ENCODE results near the gene MINK1. TPM values are rescaled to one million over a fixed set of nuclear protein-coding genes. Genes with fewer than 3 reads are reported as not detected.

MINK1 gene
- total and polyA plus RNA-seq, 2 of the 13 experiments (the other 11 are each of a cell fraction or from before 2014, with no cell fraction given): 17.2 to 63.9 TPM

DNA sequence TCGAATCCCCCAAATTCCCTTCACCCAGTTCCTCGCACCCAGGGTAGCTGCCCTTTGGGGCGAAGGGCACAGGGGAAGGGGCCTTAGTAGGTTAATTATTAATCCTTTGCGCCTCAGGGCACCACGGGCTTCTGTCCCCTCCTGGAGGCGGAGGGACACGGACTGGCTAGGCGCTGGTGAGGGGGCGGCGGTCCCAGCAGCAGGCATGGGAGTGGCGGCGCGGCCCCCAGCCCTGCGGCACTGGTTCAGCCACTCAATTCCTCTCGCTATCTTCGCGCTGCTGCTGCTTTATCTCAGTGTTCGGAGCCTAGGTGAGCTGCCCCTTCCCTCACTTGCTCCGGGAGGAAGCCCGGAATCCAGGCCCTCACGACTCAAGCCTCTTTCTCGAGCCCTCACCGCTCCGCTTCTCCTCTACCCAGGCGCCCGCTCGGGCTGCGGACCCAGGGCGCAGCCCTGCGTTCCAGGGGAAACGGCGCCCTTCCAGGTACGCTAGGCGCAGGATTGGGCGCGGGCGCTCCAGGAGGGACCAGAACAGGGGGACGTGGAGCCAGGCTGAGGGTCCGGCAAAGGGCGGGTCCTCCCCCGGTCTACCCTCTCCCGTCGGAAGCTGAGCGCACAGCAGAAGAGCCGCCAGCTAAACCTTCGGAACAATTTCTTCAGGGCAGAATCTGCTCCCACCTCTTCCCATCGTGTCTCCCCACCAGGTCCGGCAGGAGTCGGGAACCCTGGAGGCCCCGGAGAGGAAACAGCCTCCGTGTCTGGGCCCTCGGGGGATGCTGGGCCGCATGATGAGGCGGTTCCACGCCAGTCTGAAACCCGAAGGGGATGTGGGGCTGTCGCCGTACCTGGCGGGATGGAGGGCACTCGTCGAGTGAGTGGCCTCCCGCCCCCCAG, 44.1 kb upstream of the MINK1 start, which contains the start of gene GLTPD2 (continued):
- TF ChIP-seq GATAD1 (CRISPR knock-in tag; IDR thresholded peaks at IDR 0.05) (no peak; the same call in 1 of the 2 replicates), CBX5 (CRISPR knock-in tag; IDR thresholded peaks at IDR 0.05; ENCODE audit: borderline replicate concordance) (peak; percentile 44; the same call in 1 of the 2 replicates), NFATC3 (CRISPR knock-in tag; IDR thresholded peaks at IDR 0.05) (no peak), SKI (IDR thresholded peaks at IDR 0.05; ENCODE audit: partially characterized antibody) (no peak), TCF7 (IDR thresholded peaks at IDR 0.05; ENCODE audit: low read depth) (no peak), THYN1 (CRISPR knock-in tag; IDR thresholded peaks at IDR 0.05; ENCODE audit: borderline replicate concordance, low read depth) (no peak), ZNF782 (CRISPR knock-in tag; IDR thresholded peaks at IDR 0.05; ENCODE audit: borderline replicate concordance) (no peak), ZNF629 (CRISPR knock-in tag; conservative IDR thresholded peaks at IDR 0.05) (no peak), ZNF709 (CRISPR knock-in tag; IDR thresholded peaks at IDR 0.05) (no peak; the same call in 1 of the 2 replicates), ZFP41 (CRISPR knock-in tag; IDR thresholded peaks at IDR 0.05; ENCODE audit: borderline replicate concordance) (no peak), ZBTB7B (CRISPR knock-in tag; IDR thresholded peaks at IDR 0.05) (peak; percentile 76), ZNF839 (CRISPR knock-in tag; IDR thresholded peaks at IDR 0.05; ENCODE audit: borderline replicate concordance) (no peak), FIP1L1 (IDR thresholded peaks at IDR 0.05; ENCODE audit: borderline replicate concordance, insufficient read depth, low read depth, low read length) (no peak), ZNF792 (CRISPR knock-in tag; IDR thresholded peaks at IDR 0.05) (peak; percentile 27; the same call in 1 of the 2 replicates)
- TF ChIP-seq, protein P1, sequence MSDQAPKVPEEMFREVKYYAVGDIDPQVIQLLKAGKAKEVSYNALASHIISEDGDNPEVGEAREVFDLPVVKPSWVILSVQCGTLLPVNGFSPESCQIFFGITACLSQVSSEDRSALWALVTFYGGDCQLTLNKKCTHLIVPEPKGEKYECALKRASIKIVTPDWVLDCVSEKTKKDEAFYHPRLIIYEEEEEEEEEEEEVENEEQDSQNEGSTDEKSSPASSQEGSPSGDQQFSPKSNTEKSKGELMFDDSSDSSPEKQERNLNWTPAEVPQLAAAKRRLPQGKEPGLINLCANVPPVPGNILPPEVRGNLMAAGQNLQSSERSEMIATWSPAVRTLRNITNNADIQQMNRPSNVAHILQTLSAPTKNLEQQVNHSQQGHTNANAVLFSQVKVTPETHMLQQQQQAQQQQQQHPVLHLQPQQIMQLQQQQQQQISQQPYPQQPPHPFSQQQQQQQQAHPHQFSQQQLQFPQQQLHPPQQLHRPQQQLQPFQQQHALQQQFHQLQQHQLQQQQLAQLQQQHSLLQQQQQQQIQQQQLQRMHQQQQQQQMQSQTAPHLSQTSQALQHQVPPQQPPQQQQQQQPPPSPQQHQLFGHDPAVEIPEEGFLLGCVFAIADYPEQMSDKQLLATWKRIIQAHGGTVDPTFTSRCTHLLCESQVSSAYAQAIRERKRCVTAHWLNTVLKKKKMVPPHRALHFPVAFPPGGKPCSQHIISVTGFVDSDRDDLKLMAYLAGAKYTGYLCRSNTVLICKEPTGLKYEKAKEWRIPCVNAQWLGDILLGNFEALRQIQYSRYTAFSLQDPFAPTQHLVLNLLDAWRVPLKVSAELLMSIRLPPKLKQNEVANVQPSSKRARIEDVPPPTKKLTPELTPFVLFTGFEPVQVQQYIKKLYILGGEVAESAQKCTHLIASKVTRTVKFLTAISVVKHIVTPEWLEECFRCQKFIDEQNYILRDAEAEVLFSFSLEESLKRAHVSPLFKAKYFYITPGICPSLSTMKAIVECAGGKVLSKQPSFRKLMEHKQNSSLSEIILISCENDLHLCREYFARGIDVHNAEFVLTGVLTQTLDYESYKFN (CRISPR knock-in tag; conservative IDR thresholded peaks at IDR 0.05): peak; percentile 92
- TF ChIP-seq, protein P2, sequence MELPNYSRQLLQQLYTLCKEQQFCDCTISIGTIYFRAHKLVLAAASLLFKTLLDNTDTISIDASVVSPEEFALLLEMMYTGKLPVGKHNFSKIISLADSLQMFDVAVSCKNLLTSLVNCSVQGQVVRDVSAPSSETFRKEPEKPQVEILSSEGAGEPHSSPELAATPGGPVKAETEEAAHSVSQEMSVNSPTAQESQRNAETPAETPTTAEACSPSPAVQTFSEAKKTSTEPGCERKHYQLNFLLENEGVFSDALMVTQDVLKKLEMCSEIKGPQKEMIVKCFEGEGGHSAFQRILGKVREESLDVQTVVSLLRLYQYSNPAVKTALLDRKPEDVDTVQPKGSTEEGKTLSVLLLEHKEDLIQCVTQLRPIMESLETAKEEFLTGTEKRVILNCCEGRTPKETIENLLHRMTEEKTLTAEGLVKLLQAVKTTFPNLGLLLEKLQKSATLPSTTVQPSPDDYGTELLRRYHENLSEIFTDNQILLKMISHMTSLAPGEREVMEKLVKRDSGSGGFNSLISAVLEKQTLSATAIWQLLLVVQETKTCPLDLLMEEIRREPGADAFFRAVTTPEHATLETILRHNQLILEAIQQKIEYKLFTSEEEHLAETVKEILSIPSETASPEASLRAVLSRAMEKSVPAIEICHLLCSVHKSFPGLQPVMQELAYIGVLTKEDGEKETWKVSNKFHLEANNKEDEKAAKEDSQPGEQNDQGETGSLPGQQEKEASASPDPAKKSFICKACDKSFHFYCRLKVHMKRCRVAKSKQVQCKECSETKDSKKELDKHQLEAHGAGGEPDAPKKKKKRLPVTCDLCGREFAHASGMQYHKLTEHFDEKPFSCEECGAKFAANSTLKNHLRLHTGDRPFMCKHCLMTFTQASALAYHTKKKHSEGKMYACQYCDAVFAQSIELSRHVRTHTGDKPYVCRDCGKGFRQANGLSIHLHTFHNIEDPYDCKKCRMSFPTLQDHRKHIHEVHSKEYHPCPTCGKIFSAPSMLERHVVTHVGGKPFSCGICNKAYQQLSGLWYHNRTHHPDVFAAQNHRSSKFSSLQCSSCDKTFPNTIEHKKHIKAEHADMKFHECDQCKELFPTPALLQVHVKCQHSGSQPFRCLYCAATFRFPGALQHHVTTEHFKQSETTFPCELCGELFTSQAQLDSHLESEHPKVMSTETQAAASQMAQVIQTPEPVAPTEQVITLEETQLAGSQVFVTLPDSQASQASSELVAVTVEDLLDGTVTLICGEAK (IDR thresholded peaks at IDR 0.05): no peak
- TF ChIP-seq, protein P2 (CRISPR knock-in tag; IDR thresholded peaks at IDR 0.05): peak; percentile 13; the same call in 1 of the 2 replicates
